Neural progenitor cell (in vitro differentiated cells): ENCODE results near the gene GADD45GIP1.

Experiments used
- CTCF ChIP-seq: fragments of 200-600 bp; sonication (generic); IDR thresholded peaks from 2 replicates; pipeline ENCODE4 v1.5.1; 2017; ENCODE audit warnings: antibody characterized with exemption, mild to moderate bottlenecking
- EZH2phosphoT487 ChIP-seq: fragments of 200-600 bp; sonication (generic); IDR thresholded peaks from 2 replicates; pipeline ENCODE4 v1.6.1; 2017; ENCODE audit warnings: antibody characterized with exemption

- TF ChIP-seq CTCF (no peak), EZH2phosphoT487 (no peak)
These were observed 41.2 kb upstream of the GADD45GIP1 start for GRCh38 chr19:12997967-12998940.
